Adipocyte (in vitro differentiated cells): ENCODE measurements around the gene SUGCT.

ENCODE experiments used
- DNase-seq: peaks from one replicate; pipeline ENCODE4 v3.0.0-alpha.2; 2015; ENCODE audit warnings: low read depth
- H3K27me3 ChIP-seq: replicated peaks from 2 replicates; pipeline ENCODE4 v1.7.0; 2013; ENCODE audit warnings: mild to moderate bottlenecking, low read length, moderate library complexity; ENCODE audit not compliant: control insufficient read depth, insufficient read depth
- H3K36me3 ChIP-seq: 2 replicates; pipeline ENCODE4 v1.7.0; 2013; ENCODE audit warnings: low read length, mild to moderate bottlenecking, moderate library complexity; ENCODE audit not compliant: control insufficient read depth, insufficient read depth, severe bottlenecking
- H3K4me1 ChIP-seq: 2 replicates; pipeline ENCODE4 v1.7.0; 2013; ENCODE audit warnings: mild to moderate bottlenecking, low read length, moderate library complexity; ENCODE audit not compliant: control insufficient read depth, insufficient read depth
- H3K4me3 ChIP-seq: 2 replicates; pipeline ENCODE4 v1.7.0; 2013; ENCODE audit warnings: mild to moderate bottlenecking, low read length, moderate library complexity
- H3K9ac ChIP-seq: 2 replicates; pipeline ENCODE4 v1.7.0; 2013; ENCODE audit warnings: mild to moderate bottlenecking, low read length, moderate library complexity
- H3K9me3 ChIP-seq: 2 replicates; pipeline ENCODE4 v1.7.0; 2013; ENCODE audit warnings: mild to moderate bottlenecking, low read length, moderate library complexity; ENCODE audit not compliant: control insufficient read depth

Gene SUGCT

DNA sequence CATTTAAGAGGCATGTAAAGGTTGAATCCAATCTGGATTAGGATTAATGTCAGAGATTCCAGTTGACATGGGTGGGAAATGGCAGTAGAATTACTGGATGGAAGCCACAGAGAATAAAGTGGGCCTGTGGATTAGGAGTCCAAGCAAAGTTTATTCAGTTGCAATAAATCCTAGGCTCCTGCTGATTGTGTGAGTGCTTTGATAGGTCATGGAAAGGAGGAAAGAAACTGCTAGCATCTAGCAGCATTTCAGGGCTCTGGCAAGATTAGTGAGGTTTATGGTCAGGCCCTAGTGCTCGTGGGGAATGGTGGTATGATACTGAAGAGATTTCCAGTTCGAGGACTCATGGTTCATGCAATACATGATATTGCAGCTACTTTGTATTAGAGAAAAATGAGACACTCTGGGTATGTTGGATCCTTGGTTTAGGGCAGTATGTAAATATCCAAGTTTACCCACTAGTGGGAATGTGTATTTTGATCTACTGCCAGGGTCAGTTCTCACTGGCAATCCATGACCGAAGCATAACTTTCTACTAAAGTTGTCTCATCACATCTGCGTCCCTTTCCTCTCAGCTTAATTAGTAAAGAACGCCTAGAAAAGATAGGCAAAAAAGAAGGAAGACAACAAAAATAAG, 235.0 kb downstream of the SUGCT start:
- Histone ChIP-seq H3K9me3 (no peaks in the 10 kb centered on the region), H3K36me3 (no peaks in the 10 kb centered on the region), H3K4me1 (peaks cover 8% of the 10 kb centered on the region), H3K27me3 (no peaks in the 10 kb centered on the region), H3K4me3 (no peak overlapping the region), H3K9ac (no peak overlapping the region)
- DNase-seq: no peak

GRCh38 chr7:40371806-40372440, 237.1 kb downstream of the SUGCT start:
- H3K9me3 ChIP-seq: no peaks in the 10 kb centered on the region
- H3K9ac ChIP-seq: no peak overlapping the region
- H3K36me3 ChIP-seq: no peaks in the 10 kb centered on the region
- no peak overlapping the region for H3K4me3 ChIP-seq
- H3K4me1 ChIP-seq: peaks cover 8% of the 10 kb centered on the region
- H3K27me3 ChIP-seq: no peaks in the 10 kb centered on the region
- peak; percentile 22 for DNase-seq

- Histone ChIP-seq H3K36me3 (no peaks in the 10 kb centered on the region), H3K9me3 (peaks cover 11% of the 10 kb centered on the region), H3K27me3 (no peaks in the 10 kb centered on the region), H3K4me3 (no peak overlapping the region), H3K9ac (no peak overlapping the region), H3K4me1 (peaks cover 8% of the 10 kb centered on the region)
- no peak for DNase-seq
Observed at GRCh38 chr7:40374575-40374974, 239.8 kb downstream of the SUGCT start.

GRCh38 chr7:40380111-40380510, 245.3 kb downstream of the SUGCT start:
- Histone ChIP-seq H3K9ac (no peak overlapping the region), H3K36me3 (no peaks in the 10 kb centered on the region), H3K27me3 (no peaks in the 10 kb centered on the region), H3K4me1 (peaks cover 24% of the 10 kb centered on the region), H3K4me3 (no peak overlapping the region), H3K9me3 (peaks cover 14% of the 10 kb centered on the region)
- no peak for DNase-seq

DNA sequence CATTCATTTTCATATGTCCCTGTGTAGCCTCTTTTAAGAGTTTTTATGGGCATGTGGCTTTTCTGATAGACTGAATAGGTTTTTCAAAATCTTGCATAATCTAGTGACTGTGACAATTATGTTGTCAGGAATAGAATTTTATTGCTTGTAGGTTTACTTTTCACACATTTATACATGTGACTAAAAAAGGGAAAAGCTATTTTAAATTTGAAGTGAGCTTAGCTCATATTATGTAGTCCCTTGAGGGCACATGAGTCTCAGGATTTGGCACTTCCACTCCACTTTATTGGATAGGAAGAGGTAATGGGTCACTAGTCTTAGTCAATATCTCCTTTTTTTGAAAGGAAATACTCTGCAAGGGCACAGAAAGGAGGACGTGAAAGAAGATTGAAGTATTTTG, 247.3 kb downstream of the SUGCT start:
- Histone ChIP-seq H3K9me3 (peaks cover 14% of the 10 kb centered on the region), H3K4me1 (peaks cover 24% of the 10 kb centered on the region), H3K9ac (no peak overlapping the region), H3K27me3 (no peaks in the 10 kb centered on the region), H3K36me3 (no peaks in the 10 kb centered on the region), H3K4me3 (no peak overlapping the region)
- no peak for DNase-seq

- Histone ChIP-seq H3K9me3 (no peaks in the 10 kb centered on the region), H3K4me1 (no peaks in the 10 kb centered on the region), H3K9ac (no peak overlapping the region), H3K27me3 (no peaks in the 10 kb centered on the region), H3K4me3 (no peak overlapping the region), H3K36me3 (no peaks in the 10 kb centered on the region)
- DNase-seq: no peak
Observed at GRCh38 chr7:40393660-40394059, 258.9 kb downstream of the SUGCT start.

DNA sequence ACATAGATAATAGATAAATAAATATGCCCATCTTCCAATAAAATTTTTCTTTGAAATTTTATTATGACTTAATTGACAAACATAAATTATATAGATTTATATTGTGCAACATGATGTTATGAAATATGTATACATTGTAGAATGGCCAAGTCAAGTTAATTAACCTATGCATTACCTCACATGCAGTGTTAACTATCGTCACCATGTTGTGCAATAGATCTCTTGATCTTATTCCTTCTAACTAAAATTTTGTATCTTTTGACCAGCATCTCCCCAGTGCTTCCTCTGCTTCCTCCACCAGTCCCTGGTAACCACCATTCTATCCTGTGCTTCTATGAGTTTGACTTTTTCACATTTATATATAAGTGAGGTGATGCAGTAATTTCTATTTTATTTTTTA, 259.6 kb downstream of the SUGCT start:
- H3K27me3 ChIP-seq: no peaks in the 10 kb centered on the region
- no peak for DNase-seq
- no peaks in the 10 kb centered on the region for H3K4me1 ChIP-seq
- H3K36me3 ChIP-seq: no peaks in the 10 kb centered on the region
- no peak overlapping the region for H3K9ac ChIP-seq
- H3K4me3 ChIP-seq: no peak overlapping the region
- no peaks in the 10 kb centered on the region for H3K9me3 ChIP-seq

GRCh38 chr7:40400525-40400924, 265.7 kb downstream of the SUGCT start:
- Histone ChIP-seq H3K9ac (no peak overlapping the region), H3K4me1 (no peaks in the 10 kb centered on the region), H3K4me3 (no peak overlapping the region), H3K27me3 (no peaks in the 10 kb centered on the region), H3K9me3 (no peaks in the 10 kb centered on the region), H3K36me3 (no peaks in the 10 kb centered on the region)
- DNase-seq: no peak

- DNase-seq: no peak
- H3K4me3 ChIP-seq: no peak overlapping the region
- no peaks in the 10 kb centered on the region for H3K27me3 ChIP-seq
- no peak overlapping the region for H3K9ac ChIP-seq
- no peaks in the 10 kb centered on the region for H3K4me1 ChIP-seq
- H3K9me3 ChIP-seq: no peaks in the 10 kb centered on the region
- H3K36me3 ChIP-seq: no peaks in the 10 kb centered on the region
Observed at GRCh38 chr7:40401406-40401805, 266.6 kb downstream of the SUGCT start.

GRCh38 chr7:40402661-40403060, 267.9 kb downstream of the SUGCT start:
- Histone ChIP-seq H3K4me3 (no peak overlapping the region), H3K36me3 (no peaks in the 10 kb centered on the region), H3K9ac (no peak overlapping the region), H3K9me3 (no peaks in the 10 kb centered on the region), H3K4me1 (no peaks in the 10 kb centered on the region), H3K27me3 (no peaks in the 10 kb centered on the region)
- DNase-seq: no peak

DNA sequence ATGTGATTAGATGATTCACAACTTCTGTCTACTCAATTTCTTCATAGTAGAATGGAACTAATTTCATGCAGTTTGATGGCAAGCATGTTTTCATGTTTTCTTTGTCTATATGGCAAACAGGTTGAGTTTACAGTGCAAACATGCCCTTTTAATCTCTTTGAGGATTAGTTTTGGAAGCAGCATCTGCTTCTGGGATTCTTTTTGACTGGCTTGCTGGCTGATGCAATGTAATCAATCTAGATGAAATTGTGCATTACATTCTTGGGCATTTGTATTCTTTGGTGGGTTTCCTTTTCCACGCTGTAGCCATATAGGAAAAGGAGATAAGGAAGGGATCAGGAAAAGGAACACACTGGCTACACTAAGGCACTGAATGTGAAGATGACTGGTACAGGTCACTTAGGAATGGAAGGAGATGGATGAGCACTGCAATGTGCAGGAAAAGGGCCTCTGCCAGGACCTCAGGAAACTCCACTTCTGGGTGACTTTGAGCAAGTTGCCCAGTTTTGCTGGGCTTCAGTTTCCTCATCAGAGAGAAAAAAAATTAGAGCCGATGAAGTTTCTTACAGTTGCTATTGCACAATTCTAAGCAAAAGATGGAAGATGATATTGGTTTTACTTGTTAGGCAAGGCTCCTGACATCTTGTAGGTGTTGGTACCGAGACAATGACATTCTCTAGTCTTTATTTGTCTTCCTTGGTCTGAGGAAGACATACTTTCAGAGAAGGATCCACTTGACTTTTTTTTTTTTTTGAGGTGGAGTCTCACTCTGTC, 269.1 kb downstream of the SUGCT start:
- Histone ChIP-seq H3K27me3 (no peaks in the 10 kb centered on the region), H3K4me1 (no peaks in the 10 kb centered on the region), H3K36me3 (no peaks in the 10 kb centered on the region), H3K9ac (no peak overlapping the region), H3K9me3 (no peaks in the 10 kb centered on the region), H3K4me3 (no peak overlapping the region)
- peak; percentile 58 for DNase-seq
